IPS-11a (cell line): ENCODE data around the gene COL16A1.

Source experiments
- H3K4me3 ChIP-seq: one replicate; pipeline ENCODE4 v1.5.1; 2013; ENCODE audit warnings: low read depth, low read length, control low read depth

COL16A1 gene

DNA sequence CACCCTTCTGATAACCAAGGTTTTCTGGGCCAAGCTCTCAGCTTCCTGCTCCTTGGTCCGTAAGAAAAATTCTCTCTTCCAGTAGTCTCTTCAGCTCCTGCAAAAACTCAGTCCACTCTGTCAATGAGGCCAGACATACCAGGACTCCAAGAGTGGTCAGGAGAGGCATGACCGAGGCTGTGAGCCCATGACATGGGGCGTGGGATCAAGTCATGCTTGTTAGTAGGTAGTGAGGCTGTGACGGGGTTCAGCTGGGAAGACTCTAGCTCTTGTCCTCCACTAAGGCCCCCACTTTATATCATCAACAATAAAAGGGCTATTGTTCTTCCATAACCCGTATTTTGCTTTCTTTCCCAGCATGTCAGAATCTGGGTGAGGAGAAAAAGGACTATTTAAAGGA, 96.5 kb downstream of the COL16A1 start:
- no peak overlapping the region for H3K4me3 ChIP-seq

DNA sequence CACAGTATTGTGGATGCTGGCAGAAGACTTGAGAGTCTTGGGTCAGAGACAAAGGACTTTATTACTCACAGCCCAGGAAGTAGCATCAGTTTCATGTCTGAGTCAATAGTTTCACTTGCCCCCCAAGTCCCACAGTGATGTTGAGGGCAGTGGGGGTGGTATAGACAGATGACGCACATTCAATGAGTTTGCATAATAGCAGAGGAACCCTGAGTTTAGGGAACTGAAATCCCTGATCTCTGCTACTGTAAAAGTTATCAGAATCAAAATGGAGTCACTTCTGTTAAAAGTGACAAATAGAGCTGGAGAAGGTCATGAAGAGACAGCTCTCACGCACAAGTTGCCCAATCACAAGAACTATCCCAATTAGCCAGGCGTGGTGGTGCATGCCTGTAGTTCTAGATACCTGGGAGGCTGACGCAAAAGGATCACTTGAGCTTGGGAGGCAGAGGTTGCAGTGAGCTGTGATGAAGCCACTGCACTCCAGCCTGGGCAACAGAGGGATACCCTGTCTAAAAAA, 97.8 kb downstream of the COL16A1 start:
- H3K4me3 ChIP-seq: no peak overlapping the region
